T-helper 2 cell treated with Interferon-gamma antibody and Interleukin-4, amounts not matched to agents 5 μg/mL and 100 μg/mL, for 36 hours (primary cell): ENCODE results near the gene PIK3C2G.

Experiments
- DNase-seq: peaks from one replicate; pipeline ENCODE4 v3.0.0; 2021; ENCODE audit warnings: low spot score
- H3K27ac Mint-ChIP-seq: one replicate; pipeline ENCODE4 v1.8.0; 2021; ENCODE audit warnings: mild to moderate bottlenecking, mixed read lengths
- H3K27me3 Mint-ChIP-seq: one replicate; pipeline ENCODE4 v1.8.0; 2021; ENCODE audit warnings: low read depth, mixed read lengths
- H3K36me3 Mint-ChIP-seq: one replicate; pipeline ENCODE4 v1.8.0; 2021; ENCODE audit warnings: low read depth, mixed read lengths
- H3K4me1 Mint-ChIP-seq: one replicate; pipeline ENCODE4 v1.8.0; 2021; ENCODE audit warnings: low read depth, mixed read lengths
- H3K4me3 Mint-ChIP-seq: one replicate; pipeline ENCODE4 v1.8.0; 2022; ENCODE audit warnings: mild to moderate bottlenecking, moderate library complexity, mixed read lengths
- H3K9me3 Mint-ChIP-seq: one replicate; pipeline ENCODE4 v1.8.0; 2021; ENCODE audit warnings: mixed read lengths

PIK3C2G gene

GRCh38 chr12:18258929-18259328 lies 2.4 kb upstream of the PIK3C2G start:
- Mint-ChIP-seq H3K4me1 (no peaks in the 10 kb centered on the region), H3K27me3 (no peaks in the 10 kb centered on the region), H3K36me3 (no peaks in the 10 kb centered on the region)

GRCh38 chr12:18259906-18260682 lies 1.2 kb upstream of the PIK3C2G start:
- H3K27me3 Mint-ChIP-seq = no peaks in the 10 kb centered on the region
- peaks cover 8% of the 10 kb centered on the region for H3K9me3 Mint-ChIP-seq
- DNase-seq = no peak
- H3K27ac Mint-ChIP-seq = no peak overlapping the region
- no peaks in the 10 kb centered on the region for H3K4me1 Mint-ChIP-seq
- no peaks in the 10 kb centered on the region for H3K36me3 Mint-ChIP-seq
- H3K4me3 Mint-ChIP-seq = no peak overlapping the region

More at GRCh38 chr12:18258929-18259328, 2.4 kb upstream of the PIK3C2G start:
- no peak overlapping the region for H3K4me3 Mint-ChIP-seq
- H3K9me3 Mint-ChIP-seq = peaks cover 8% of the 10 kb centered on the region
- no peak for DNase-seq
- H3K27ac Mint-ChIP-seq = no peak overlapping the region

- no peaks in the 10 kb centered on the region for H3K36me3 Mint-ChIP-seq
- no peak overlapping the region for H3K4me3 Mint-ChIP-seq
- no peaks in the 10 kb centered on the region for H3K27me3 Mint-ChIP-seq
- DNase-seq = no peak
- H3K4me1 Mint-ChIP-seq = no peaks in the 10 kb centered on the region
- H3K27ac Mint-ChIP-seq = no peak overlapping the region
- H3K9me3 Mint-ChIP-seq = peaks cover 8% of the 10 kb centered on the region
These were observed 588 bp downstream of the PIK3C2G start for GRCh38 chr12:18261906-18262305.

GRCh38 chr12:18262514-18262913 lies 1.2 kb downstream of the PIK3C2G start:
- Mint-ChIP-seq H3K27me3 (no peaks in the 10 kb centered on the region), H3K4me3 (no peak overlapping the region), H3K4me1 (no peaks in the 10 kb centered on the region), H3K9me3 (peaks cover 8% of the 10 kb centered on the region), H3K27ac (no peak overlapping the region), H3K36me3 (no peaks in the 10 kb centered on the region)
- DNase-seq = no peak

- Mint-ChIP-seq H3K4me1 (no peaks in the 10 kb centered on the region), H3K36me3 (no peaks in the 10 kb centered on the region), H3K9me3 (peaks cover 8% of the 10 kb centered on the region), H3K4me3 (no peak overlapping the region), H3K27ac (no peak overlapping the region), H3K27me3 (no peaks in the 10 kb centered on the region)
- DNase-seq = no peak
These were observed 3.3 kb downstream of the PIK3C2G start for GRCh38 chr12:18264581-18265075.

- Mint-ChIP-seq H3K36me3 (no peaks in the 10 kb centered on the region), H3K27me3 (no peaks in the 10 kb centered on the region), H3K27ac (no peak overlapping the region), H3K4me3 (no peak overlapping the region), H3K9me3 (no peaks in the 10 kb centered on the region), H3K4me1 (no peaks in the 10 kb centered on the region)
- DNase-seq = no peak
These were observed 6.2 kb downstream of the PIK3C2G start for GRCh38 chr12:18267427-18268099.

- DNase-seq = no peak
- Mint-ChIP-seq H3K27ac (no peak overlapping the region), H3K4me3 (no peak overlapping the region), H3K27me3 (no peaks in the 10 kb centered on the region), H3K36me3 (no peaks in the 10 kb centered on the region), H3K4me1 (no peaks in the 10 kb centered on the region), H3K9me3 (peaks cover 8% of the 10 kb centered on the region)
These were observed 9.7 kb downstream of the PIK3C2G start for GRCh38 chr12:18270958-18271460.

GRCh38 chr12:18275981-18276380 lies 14.7 kb downstream of the PIK3C2G start:
- Mint-ChIP-seq H3K4me3 (no peak overlapping the region), H3K9me3 (peaks cover 16% of the 10 kb centered on the region), H3K27me3 (no peaks in the 10 kb centered on the region), H3K36me3 (no peaks in the 10 kb centered on the region), H3K4me1 (no peaks in the 10 kb centered on the region), H3K27ac (no peak overlapping the region)
- DNase-seq = no peak

- H3K9me3 Mint-ChIP-seq = peaks cover 21% of the 10 kb centered on the region
- H3K4me1 Mint-ChIP-seq = no peaks in the 10 kb centered on the region
- no peak overlapping the region for H3K27ac Mint-ChIP-seq
- no peaks in the 10 kb centered on the region for H3K36me3 Mint-ChIP-seq
- no peak overlapping the region for H3K4me3 Mint-ChIP-seq
- no peak for DNase-seq
- no peaks in the 10 kb centered on the region for H3K27me3 Mint-ChIP-seq
These were observed 15.9 kb downstream of the PIK3C2G start for GRCh38 chr12:18277196-18277595.

GRCh38 chr12:18280728-18281127 lies 19.4 kb downstream of the PIK3C2G start:
- H3K27me3 Mint-ChIP-seq = no peaks in the 10 kb centered on the region
- H3K4me1 Mint-ChIP-seq = no peaks in the 10 kb centered on the region
- no peak overlapping the region for H3K27ac Mint-ChIP-seq
- no peak overlapping the region for H3K4me3 Mint-ChIP-seq
- no peaks in the 10 kb centered on the region for H3K36me3 Mint-ChIP-seq
- peaks cover 38% of the 10 kb centered on the region for H3K9me3 Mint-ChIP-seq
- DNase-seq = no peak

- Mint-ChIP-seq H3K4me1 (no peaks in the 10 kb centered on the region), H3K27me3 (no peaks in the 10 kb centered on the region), H3K36me3 (no peaks in the 10 kb centered on the region)
These were observed 20.6 kb downstream of the PIK3C2G start for GRCh38 chr12:18281941-18282340.

GRCh38 chr12:18283831-18284230 lies 22.5 kb downstream of the PIK3C2G start:
- Mint-ChIP-seq H3K4me1 (no peaks in the 10 kb centered on the region), H3K27ac (no peak overlapping the region), H3K9me3 (peaks cover 43% of the 10 kb centered on the region), H3K27me3 (no peaks in the 10 kb centered on the region), H3K36me3 (no peaks in the 10 kb centered on the region), H3K4me3 (no peak overlapping the region)
- no peak for DNase-seq

More at GRCh38 chr12:18281941-18282340, 20.6 kb downstream of the PIK3C2G start:
- H3K4me3 Mint-ChIP-seq = no peak overlapping the region
- H3K27ac Mint-ChIP-seq = no peak overlapping the region
- DNase-seq = no peak
- H3K9me3 Mint-ChIP-seq = peaks cover 39% of the 10 kb centered on the region

- DNase-seq = no peak
- H3K36me3 Mint-ChIP-seq = no peaks in the 10 kb centered on the region
- no peak overlapping the region for H3K27ac Mint-ChIP-seq
These were observed 23.1 kb downstream of the PIK3C2G start for GRCh38 chr12:18284386-18284785.

GRCh38 chr12:18285161-18285560 lies 23.8 kb downstream of the PIK3C2G start:
- Mint-ChIP-seq H3K27me3 (no peaks in the 10 kb centered on the region), H3K27ac (no peak overlapping the region), H3K4me3 (no peak overlapping the region), H3K9me3 (peaks cover 43% of the 10 kb centered on the region), H3K36me3 (no peaks in the 10 kb centered on the region), H3K4me1 (no peaks in the 10 kb centered on the region)
- DNase-seq = no peak

More at GRCh38 chr12:18284386-18284785, 23.1 kb downstream of the PIK3C2G start:
- Mint-ChIP-seq H3K4me3 (no peak overlapping the region), H3K27me3 (no peaks in the 10 kb centered on the region), H3K9me3 (peaks cover 43% of the 10 kb centered on the region), H3K4me1 (no peaks in the 10 kb centered on the region)
